Ovary (tissue), 9 donors: ENCODE measurements around the gene NHLRC1. TPM values are rescaled to one million over a fixed set of nuclear protein-coding genes. Genes with fewer than 3 reads are reported as not detected.

ENCODE experiments used
- DNase-seq, 5 donors: peaks; one replicate each; pipeline ENCODE4 v3.0.0-alpha.2; 2019 to 2020
- H3K27ac ChIP-seq, 2 donors: fragments of 200-600 bp; one replicate each; pipeline versions ENCODE4 v1.5.1 to v1.8.0; 2019 to 2022
- H3K27me3 ChIP-seq: fragments of 200-600 bp; one replicate; pipeline ENCODE4 v1.8.0; 2022
- H3K36me3 ChIP-seq: fragments of 200-600 bp; sonication (generic); one replicate; pipeline ENCODE4 v1.5.1; 2019
- H3K4me1 ChIP-seq: one replicate; pipeline ENCODE4 v1.8.1; 2013; ENCODE audit warnings: mild to moderate bottlenecking, moderate library complexity; ENCODE audit not compliant: insufficient read depth
- H3K4me3 ChIP-seq: fragments of 200-600 bp; sonication (generic); one replicate; pipeline ENCODE4 v1.5.1; 2017
- H3K9me3 ChIP-seq, 2 donors: fragments of 200-600 bp in 1 of 2; sonication (generic) in 1 of 2; one replicate each; pipeline versions ENCODE4 v1.5.1 to v1.8.1; 2013 to 2019; ENCODE audit warnings: mild to moderate bottlenecking in 1 of 2, moderate library complexity in 1 of 2
- CTCF ChIP-seq, 3 donors: fragments of 450-650 bp in 2 of 3; fragments of 200-600 bp in 1 of 3; IDR thresholded peaks; one replicate each; pipeline versions ENCODE4 v1.5.1 to v1.8.0; 2016 to 2022; ENCODE audit warnings: antibody characterized with exemption in 3 of 3, mild to moderate bottlenecking in 1 of 3
- EP300 ChIP-seq: sonication (generic); formaldehyde crosslinking; IDR thresholded peaks from one replicate; pipeline ENCODE4 v1.6.1; 2017; ENCODE audit warnings: antibody characterized with exemption
- POLR2A ChIP-seq: fragments of 450-650 bp; IDR thresholded peaks from one replicate; pipeline ENCODE4 v1.6.1; 2017; ENCODE audit warnings: antibody characterized with exemption, mild to moderate bottlenecking, moderate library complexity
- WGBS, 3 donors: extraction: QIAGEN DNeasy Blood & Tissue Kit in 1 of 3; methylation state at CpG; one replicate each; pipeline versions ENCODE4 v1.1.5 to v1.1.7; 2013 to 2017; 5-methylcytosine and 5-hydroxymethylcytosine counted together
- intact Hi-C, 4 donors: fragments of 100-400 bp; cut with DNase I; formaldehyde crosslinking; loops; one replicate each; pipeline versions ENCODE4 v1.11.0 to v1.15.1; 2022 to 2023
- polyA plus RNA-seq, 2 donors: library from polyadenylated mRNA; stranded (reverse); fragments of 200-250 nt in 1 of 2; fragments of 350-450 nt in 1 of 2; fragmentation: Illumina TruSeq in 1 of 2; extraction: RNeasy Lipid Tissue Mini Kit (QIAGEN cat#74804) in 1 of 2; gene quantifications; one replicate each; pipeline ENCODE4 v1.2.3, GENCODE V29; 2013 to 2014
- total RNA-seq, 7 donors: library from RNA; depleted of rRNA in 2 of 7; stranded (reverse); fragments of >200 nt in 2 of 7; fragmentation: NEBNext Ultra II Directional in 3 of 7; extraction: Animal tissue kit (Norgen Biotek cat#: 25700) in 3 of 7; gene quantifications; one replicate each; pipeline versions ENCODE4 v1.1.0 to v1.2.4, GENCODE V29; 2016 to 2023
- donor health status: DM: no; HTN: no; CAD: no; lungs with moderate emphysema.
- donor health status: DM: no; HTN: no; CAD: no.
- donor health status: Bipolar disorder and iron deficiency.
- donor health status: DM: yes; HTN: yes; CAD: no.
- donor health status: DM: no; HTN: no; CAD: no.
- donor health status: DM: yes; HTN: yes; CAD: no.

NHLRC1 gene
- total and polyA plus RNA-seq, 9 donors: 0.46 to 1.7 (median 1.2) TPM

- DNase-seq: peak in 4 of 5 donors; percentile 28 to 53 (median 40)
- Histone ChIP-seq H3K36me3 (no peaks in the 10 kb centered on the region), H3K4me3 (peak overlapping the region; percentile 97), H3K27me3 (no peaks in the 10 kb centered on the region), H3K27ac (peak overlapping the region in 1 of 2 donors; percentile 24), H3K4me1 (peaks cover 2% of the 10 kb centered on the region), H3K9me3 (no peaks in the 10 kb centered on the region)
- intact Hi-C loops: loop anchor here in 1 of 4 donors (10.0 kb wide), 1 partner anchor 109 kb away; the partner anchor contains the start of gene DEK
- 1 to 2% (median 1%) methylated on average over 26 of the region's 26 CpGs for WGBS, 3 donors
- TF ChIP-seq POLR2A: no peak
- TF ChIP-seq CTCF (IDR thresholded peaks at IDR 0.05): no peak
- TF ChIP-seq EP300: no peak
Measured at GRCh38 chr6:18155864-18156421, 33.5 kb upstream of the NHLRC1 start.

GRCh38 chr6:18155150-18155863 lies 32.8 kb upstream of the NHLRC1 start, which contains the start of gene KDM1B:
Gene KDM1B (plus strand): TSS chr6:18155422. CDS start chr6:18159896, 4,474 bp downstream.
- WGBS, 3 donors: 0 to 1% (median 0%) methylated on average over 36 to 87 of the region's 87 CpGs

GRCh38 chr6:18154507-18155149 lies 32.2 kb upstream of the NHLRC1 start, which contains the start of gene TPMT:
Gene TPMT (minus strand): TSS chr6:18155077. CDS start chr6:18149127, 5,950 bp downstream.
- WGBS, 3 donors: 1% methylated on average over 31 to 34 of the region's 34 CpGs
- Histone ChIP-seq H3K27ac (peak within 1 kb of the TSS; percentile 50 to 70), H3K27me3 (no peaks in the 10 kb centered on the region), H3K4me3 (peak within 1 kb of the TSS; percentile 97), H3K9me3 (no peaks in the 10 kb centered on the region), H3K36me3 (no peaks in the 10 kb centered on the region), H3K4me1 (peaks cover 2% of the 10 kb centered on the region)
- intact Hi-C loops: loop anchor here in 1 of 4 donors (10.0 kb wide), 1 partner anchor 110 kb away; the partner anchor contains the start of gene DEK
- TF ChIP-seq CTCF (IDR thresholded peaks at IDR 0.05) (no peak), POLR2A (peak; percentile 72)
- DNase-seq: peak in 1 of 5 donors; percentile 37

More at GRCh38 chr6:18155150-18155863, 32.8 kb upstream of the NHLRC1 start, which contains the start of gene KDM1B:
- Histone ChIP-seq H3K4me3 (peak within 1 kb of the TSS; percentile 97), H3K27ac (peak within 1 kb of the TSS; percentile 50 to 70), H3K36me3 (no peaks in the 10 kb centered on the region), H3K9me3 (no peaks in the 10 kb centered on the region), H3K4me1 (peaks cover 2% of the 10 kb centered on the region), H3K27me3 (no peaks in the 10 kb centered on the region)
- intact Hi-C loops: loop anchor here in 1 of 4 donors (10.0 kb wide), 1 partner anchor 109 kb away; the partner anchor contains the start of gene DEK
- DNase-seq: peak; percentile 98 to 99 (median 98)
- no peak for TF ChIP-seq CTCF (IDR thresholded peaks at IDR 0.05)
- no peak for TF ChIP-seq EP300
- TF ChIP-seq POLR2A: peak; percentile 54

- DNase-seq: no peak
- H3K36me3 ChIP-seq: no peaks in the 10 kb centered on the region
- H3K4me3 ChIP-seq: no peak overlapping the region
- intact Hi-C loops: loop anchor here in 1 of 4 donors (10.0 kb wide), 1 partner anchor 111 kb away; the partner anchor contains the start of gene DEK
- H3K27me3 ChIP-seq: no peaks in the 10 kb centered on the region
- H3K9me3 ChIP-seq: no peaks in the 10 kb centered on the region
- TF ChIP-seq POLR2A (no peak), EP300 (no peak), CTCF (IDR thresholded peaks at IDR 0.05) (no peak)
- H3K27ac ChIP-seq: no peak overlapping the region
- peaks cover 2% of the 10 kb centered on the region for H3K4me1 ChIP-seq
Measured at GRCh38 chr6:18153311-18153703, 30.8 kb upstream of the NHLRC1 start.
